ENCODE measurements around the gene ALPI.
"Not testable (repeated sequence)": the region's sequence is repeated elsewhere in the genome, so short reads cannot be mapped to it uniquely, and the experiment has no call there.

The ALPI gene

GRCh38 chr2:232443669-232444408 is 12.1 kb upstream of the ALPI start:
- not testable (repeated sequence) for DNase-seq

GRCh38 chr2:232444409-232445148 is 11.4 kb upstream of the ALPI start:
- DNase-seq: peak; percentile 50

- not testable (repeated sequence) for DNase-seq
Measured at GRCh38 chr2:232445149-232445885, 10.6 kb upstream of the ALPI start.

- DNase-seq: not testable (repeated sequence)
Measured at GRCh38 chr2:232446266-232446777, 9.6 kb upstream of the ALPI start.

- no peak for DNase-seq
Measured at GRCh38 chr2:232447091-232447620, 8.8 kb upstream of the ALPI start.

DNA sequence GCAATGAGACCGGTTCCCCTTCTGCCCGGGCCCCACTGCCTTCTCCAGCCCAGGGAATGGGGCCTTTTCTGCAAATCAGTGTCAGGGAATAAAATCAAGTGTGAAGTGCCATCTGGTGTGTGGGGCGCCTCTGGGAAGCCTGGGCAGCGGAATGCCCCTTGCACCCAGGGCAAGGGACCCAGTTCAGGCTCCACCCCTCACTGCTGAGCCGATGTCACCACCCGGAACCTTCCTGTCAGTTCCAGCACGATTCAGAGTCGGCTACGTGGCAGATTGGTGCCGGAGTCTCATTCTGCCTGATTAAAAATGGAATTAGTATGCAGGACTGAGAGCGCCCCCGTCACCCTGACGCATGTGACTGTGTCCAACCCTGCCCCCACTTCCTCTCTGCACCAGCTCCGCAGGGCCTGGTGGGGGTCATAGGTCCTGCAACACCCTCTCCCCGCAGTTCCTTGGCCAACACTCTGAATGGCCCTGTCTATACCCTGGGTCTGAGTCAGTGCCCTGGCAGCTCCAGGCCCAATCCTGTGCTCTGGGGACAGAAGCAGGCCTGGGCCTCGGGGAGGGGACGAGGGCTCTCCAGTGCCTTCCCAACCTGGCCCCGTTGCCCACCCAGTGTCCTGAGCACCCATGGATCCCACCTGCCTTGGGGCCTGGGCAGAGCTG is 8.2 kb upstream of the ALPI start:
- DNase-seq: no peak

- no peak for DNase-seq
Measured at GRCh38 chr2:232448304-232448690, 7.7 kb upstream of the ALPI start.

- no peak for DNase-seq
Measured at GRCh38 chr2:232449964-232450363, 6.0 kb upstream of the ALPI start.

GRCh38 chr2:232451645-232452044 is 4.3 kb upstream of the ALPI start:
- not testable (repeated sequence) for DNase-seq

DNA sequence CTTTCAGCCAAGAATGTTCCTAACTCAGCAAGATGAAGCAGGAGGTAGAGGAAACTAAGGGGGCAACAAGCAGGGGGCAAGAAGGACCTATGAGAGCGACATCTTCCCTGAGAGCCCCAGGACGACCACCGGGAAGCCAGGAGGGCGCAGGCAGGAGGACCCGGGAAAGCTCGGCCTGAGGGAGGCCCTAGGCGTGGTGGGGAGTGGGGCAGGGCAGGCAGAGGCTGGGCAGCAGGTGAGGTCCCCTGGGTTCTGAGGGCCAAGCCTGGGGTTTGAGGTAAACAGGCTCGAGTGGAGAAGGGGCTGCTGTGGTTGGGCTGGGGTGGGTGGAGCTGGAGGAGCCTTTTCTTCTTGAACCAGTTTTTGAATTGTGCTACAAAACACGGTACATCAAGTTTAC is 1.3 kb upstream of the ALPI start:
- no peak for DNase-seq

DNA sequence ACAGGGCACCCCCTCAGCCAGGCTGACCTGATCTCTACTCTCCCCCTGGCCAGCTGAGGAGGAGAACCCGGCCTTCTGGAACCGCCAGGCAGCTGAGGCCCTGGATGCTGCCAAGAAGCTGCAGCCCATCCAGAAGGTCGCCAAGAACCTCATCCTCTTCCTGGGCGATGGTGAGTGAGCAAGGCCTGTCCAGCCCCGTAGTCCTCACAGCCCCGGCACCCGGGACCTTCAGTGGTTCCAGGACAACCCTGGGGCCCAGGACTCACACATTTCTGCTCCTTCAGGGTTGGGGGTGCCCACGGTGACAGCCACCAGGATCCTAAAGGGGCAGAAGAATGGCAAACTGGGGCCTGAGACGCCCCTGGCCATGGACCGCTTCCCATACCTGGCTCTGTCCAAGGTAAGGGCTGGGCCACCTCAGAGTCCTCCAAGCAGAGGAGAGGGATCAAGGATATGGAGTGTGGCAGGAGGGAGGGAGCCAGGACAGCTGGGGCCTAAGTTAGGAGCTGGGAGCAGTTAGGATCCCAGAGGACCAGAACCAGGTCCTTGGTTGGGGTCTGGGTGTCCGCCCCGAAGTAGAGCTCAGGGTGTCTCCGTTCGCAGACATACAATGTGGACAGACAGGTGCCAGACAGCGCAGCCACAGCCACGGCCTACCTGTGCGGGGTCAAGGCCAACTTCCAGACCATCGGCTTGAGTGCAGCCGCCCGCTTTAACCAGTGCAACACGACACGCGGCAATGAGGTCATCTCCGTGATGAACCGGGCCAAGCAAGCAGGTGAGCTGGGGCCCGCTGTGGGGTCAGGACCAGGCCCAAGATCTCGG is 555 bp downstream of the ALPI start:
- no peak for DNase-seq

- DNase-seq: no peak
Measured at GRCh38 chr2:232457121-232458011, 1.4 kb downstream of the ALPI start.

DNA sequence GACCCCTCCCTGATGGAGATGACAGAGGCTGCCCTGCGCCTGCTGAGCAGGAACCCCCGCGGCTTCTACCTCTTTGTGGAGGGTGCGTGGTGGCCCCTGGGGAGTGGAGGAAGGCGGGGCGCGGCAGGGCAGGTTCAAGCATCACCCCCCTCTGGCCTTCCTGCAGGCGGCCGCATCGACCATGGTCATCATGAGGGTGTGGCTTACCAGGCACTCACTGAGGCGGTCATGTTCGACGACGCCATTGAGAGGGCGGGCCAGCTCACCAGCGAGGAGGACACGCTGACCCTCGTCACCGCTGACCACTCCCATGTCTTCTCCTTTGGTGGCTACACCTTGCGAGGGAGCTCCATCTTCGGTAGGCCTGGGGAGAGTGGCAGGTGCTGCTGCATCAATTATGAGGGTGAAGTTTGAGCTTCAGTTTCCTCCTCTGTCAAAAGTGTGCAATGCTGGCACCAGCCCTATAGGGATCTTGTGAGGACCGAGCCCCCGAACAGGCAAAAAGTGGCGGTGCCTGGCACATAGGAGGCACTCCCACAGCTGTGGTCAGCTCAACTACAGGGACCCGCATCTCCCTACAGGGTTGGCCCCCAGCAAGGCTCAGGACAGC is 2.2 kb downstream of the ALPI start:
- DNase-seq: no peak

DNA sequence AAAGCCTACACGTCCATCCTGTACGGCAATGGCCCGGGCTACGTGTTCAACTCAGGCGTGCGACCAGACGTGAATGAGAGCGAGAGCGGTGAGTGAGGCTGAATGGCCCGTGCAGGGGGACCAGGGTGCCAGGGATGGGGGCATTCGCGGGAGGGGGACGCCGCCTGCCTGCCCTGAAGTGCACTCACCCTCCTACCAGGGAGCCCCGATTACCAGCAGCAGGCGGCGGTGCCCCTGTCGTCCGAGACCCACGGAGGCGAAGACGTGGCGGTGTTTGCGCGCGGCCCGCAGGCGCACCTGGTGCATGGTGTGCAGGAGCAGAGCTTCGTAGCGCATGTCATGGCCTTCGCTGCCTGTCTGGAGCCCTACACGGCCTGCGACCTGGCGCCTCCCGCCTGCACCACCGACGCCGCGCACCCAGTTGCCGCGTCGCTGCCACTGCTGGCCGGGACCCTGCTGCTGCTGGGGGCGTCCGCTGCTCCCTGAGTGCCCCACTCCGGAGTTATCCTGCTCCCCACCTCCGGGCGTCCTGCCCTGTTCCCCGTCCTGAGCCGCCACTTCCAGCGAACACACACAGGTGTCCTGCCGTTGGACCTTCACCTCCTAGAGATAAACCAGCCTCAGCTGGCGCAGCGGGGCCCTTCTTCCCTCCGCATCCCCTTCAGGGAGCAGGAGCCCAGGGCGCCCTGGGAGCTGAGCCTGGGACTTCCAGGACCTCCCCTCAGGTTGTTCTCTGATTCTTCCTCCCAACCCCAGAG is 2.9 kb downstream of the ALPI start:
- DNase-seq: no peak

DNA sequence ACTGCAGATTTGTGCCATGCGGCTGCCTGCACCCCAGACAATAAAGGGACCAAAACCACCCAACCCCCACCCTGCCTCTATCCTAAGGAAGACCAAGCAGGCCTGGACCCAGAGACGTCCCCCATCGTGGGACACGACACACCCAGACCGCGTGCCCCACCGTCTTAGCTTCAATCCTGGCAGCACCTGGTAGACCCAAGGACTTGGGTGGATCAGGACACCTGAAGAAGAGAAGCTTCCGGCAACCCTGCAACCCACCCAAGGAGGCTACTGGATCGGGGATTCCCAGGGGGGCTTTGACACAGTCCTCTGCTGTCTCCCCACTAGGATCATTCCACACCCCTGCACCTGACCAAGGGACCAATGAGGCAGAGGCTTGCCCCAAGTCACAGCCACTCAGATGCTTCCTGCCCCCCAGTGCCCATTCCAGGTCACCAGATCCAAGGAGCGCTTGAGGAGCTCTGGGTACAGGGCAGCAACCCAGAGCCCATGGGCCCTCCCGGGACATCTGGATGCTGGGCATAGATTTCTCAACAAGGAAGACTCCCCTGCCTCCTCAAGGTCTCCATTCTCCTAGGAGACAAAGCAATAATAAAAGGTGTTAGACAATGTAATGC is 3.6 kb downstream of the ALPI start:
- no peak for DNase-seq

GRCh38 chr2:232460171-232460570 is 4.2 kb downstream of the ALPI start:
- DNase-seq: no peak

- no peak for DNase-seq
Measured at GRCh38 chr2:232463701-232464543, 8.0 kb downstream of the ALPI start.

DNA sequence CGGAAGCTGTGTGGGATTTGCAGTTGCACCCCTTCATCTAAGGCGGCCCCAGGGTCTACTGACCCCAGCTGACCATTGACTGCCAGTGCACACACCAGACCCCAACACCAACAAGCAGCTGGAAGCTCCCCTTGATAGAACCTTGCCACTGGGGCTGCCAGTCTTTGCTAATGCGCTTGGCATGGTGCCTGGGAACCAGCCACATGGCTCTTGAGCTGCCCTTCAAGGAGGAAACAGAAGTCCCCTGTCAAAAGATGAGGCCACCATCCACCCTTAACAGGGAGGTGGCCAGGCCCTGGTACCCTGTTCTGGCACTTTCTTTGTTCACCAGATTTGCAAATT is 8.6 kb downstream of the ALPI start:
- no peak for DNase-seq

All from CD4-positive, alpha-beta T cell treated with Interleukin-21 for 1 hour (primary cell).